Lower leg skin (tissue), 3 donors: ENCODE measurements around the gene PRPF8.

Experiments used
- CTCF ChIP-seq, 3 donors: fragments of 450-650 bp; IDR thresholded peaks; one replicate each; pipeline ENCODE4 v1.5.1; 2016; ENCODE audit warnings: antibody characterized with exemption in 3 of 3, mild to moderate bottlenecking in 3 of 3, moderate library complexity in 2 of 3
- POLR2A ChIP-seq, 2 donors: fragments of 450-650 bp; IDR thresholded peaks; one replicate each; pipeline ENCODE4 v1.6.1; 2016 to 2017; ENCODE audit warnings: antibody characterized with exemption in 2 of 2, mild to moderate bottlenecking in 1 of 2, moderate library complexity in 1 of 2

GRCh38 chr17:1621273-1621954 lies 63.3 kb downstream of the PRPF8 start:
- TF ChIP-seq CTCF (IDR thresholded peaks at IDR 0.05): no peak
- no peak for TF ChIP-seq POLR2A (IDR thresholded peaks at IDR 0.05)
